ENCODE results near the gene RNASE11.

GRCh38 chr14:20539906-20540305 lies 47.9 kb downstream of the RNASE11 start:
- TF ChIP-seq, protein P1, sequence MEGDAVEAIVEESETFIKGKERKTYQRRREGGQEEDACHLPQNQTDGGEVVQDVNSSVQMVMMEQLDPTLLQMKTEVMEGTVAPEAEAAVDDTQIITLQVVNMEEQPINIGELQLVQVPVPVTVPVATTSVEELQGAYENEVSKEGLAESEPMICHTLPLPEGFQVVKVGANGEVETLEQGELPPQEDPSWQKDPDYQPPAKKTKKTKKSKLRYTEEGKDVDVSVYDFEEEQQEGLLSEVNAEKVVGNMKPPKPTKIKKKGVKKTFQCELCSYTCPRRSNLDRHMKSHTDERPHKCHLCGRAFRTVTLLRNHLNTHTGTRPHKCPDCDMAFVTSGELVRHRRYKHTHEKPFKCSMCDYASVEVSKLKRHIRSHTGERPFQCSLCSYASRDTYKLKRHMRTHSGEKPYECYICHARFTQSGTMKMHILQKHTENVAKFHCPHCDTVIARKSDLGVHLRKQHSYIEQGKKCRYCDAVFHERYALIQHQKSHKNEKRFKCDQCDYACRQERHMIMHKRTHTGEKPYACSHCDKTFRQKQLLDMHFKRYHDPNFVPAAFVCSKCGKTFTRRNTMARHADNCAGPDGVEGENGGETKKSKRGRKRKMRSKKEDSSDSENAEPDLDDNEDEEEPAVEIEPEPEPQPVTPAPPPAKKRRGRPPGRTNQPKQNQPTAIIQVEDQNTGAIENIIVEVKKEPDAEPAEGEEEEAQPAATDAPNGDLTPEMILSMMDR (IDR thresholded peaks at IDR 0.05): no peak
- TF ChIP-seq EZH2phosphoT487 (IDR thresholded peaks at IDR 0.05): no peak

Measured in neural progenitor cell (in vitro differentiated cells).